PC-9 (cell line): ENCODE measurements around the gene ZCCHC13. TPM values are rescaled to one million over a fixed set of nuclear protein-coding genes. Genes with fewer than 3 reads are reported as not detected.
A peak's percentile ranks its signal among the peaks of the same experiment; 100 is the strongest.

ENCODE experiments used
- BruUV-seq: library from RNA; stranded (reverse); fragments of 400-500 nt; replicated peaks from 2 replicates; lab custom pipeline; 2021; lab: Mats Ljungman, UMichigan
- CTCF ChIA-PET: fragments of 300-600 bp; sonication (Branson Sonifier 250); formaldehyde crosslinking; loops from one replicate; lab custom pipeline; 2022; ENCODE audit warnings: antibody characterized with exemption; lab: Charles Lee
- POLR2A ChIA-PET: fragments of 300-600 bp; sonication (Branson Sonifier 250); formaldehyde crosslinking; loops from one replicate; lab custom pipeline; 2022; ENCODE audit warnings: antibody characterized with exemption; ENCODE audit not compliant: unreplicated experiment; lab: Charles Lee
- DNase-seq, 2 experiments: peaks; one replicate each; pipeline versions ENCODE4 v3.0.0 to v3.0.0-alpha.2; 2015 to 2022; ENCODE audit warnings: mixed read lengths in 1 of 2
- H2AFZ ChIP-seq: fragments of 200-600 bp; sonication (generic); 2 replicates; pipeline ENCODE4 v1.8.1; 2017; ENCODE audit warnings: antibody characterized with exemption
- H3F3A ChIP-seq: fragments of 200-600 bp; sonication (generic); 2 replicates; pipeline ENCODE4 v1.8.1; 2017; ENCODE audit warnings: antibody characterized with exemption, mild to moderate bottlenecking, low read depth; ENCODE audit not compliant: insufficient read depth
- H3K27ac ChIP-seq: fragments of 200-600 bp; sonication (generic); 2 replicates; pipeline ENCODE4 v1.6.1; 2016; ENCODE audit warnings: mixed run types
- H3K27me3 ChIP-seq: fragments of 200-600 bp; sonication (generic); 2 replicates; pipeline ENCODE4 v1.6.1; 2016; ENCODE audit warnings: low read depth, mixed run types; ENCODE audit not compliant: insufficient read depth
- H3K36me3 ChIP-seq: fragments of 200-600 bp; sonication (generic); 2 replicates; pipeline ENCODE4 v1.6.1; 2016; ENCODE audit warnings: low read depth, mixed run types
- H3K4me1 ChIP-seq: fragments of 200-600 bp; sonication (generic); replicated peaks from 2 replicates; pipeline ENCODE4 v1.6.1; 2016; ENCODE audit warnings: mixed run types; ENCODE audit not compliant: insufficient read depth
- H3K4me2 ChIP-seq: fragments of 200-600 bp; sonication (generic); 2 replicates; pipeline ENCODE4 v1.6.1; 2017; ENCODE audit warnings: mixed run types
- H3K4me3 ChIP-seq: fragments of 200-600 bp; sonication (generic); 2 replicates; pipeline ENCODE4 v1.6.1; 2016; ENCODE audit warnings: mixed run types
- H3K79me2 ChIP-seq: fragments of 200-600 bp; sonication (generic); 2 replicates; pipeline ENCODE4 v1.6.1; 2017; ENCODE audit warnings: low read depth, mixed run types
- H3K9me2 ChIP-seq: fragments of 200-600 bp; sonication (generic); 2 replicates; pipeline ENCODE4 v1.8.1; 2017; ENCODE audit warnings: mild to moderate bottlenecking; ENCODE audit not compliant: insufficient read depth
- H3K9me3 ChIP-seq: fragments of 200-600 bp; sonication (generic); 2 replicates; pipeline ENCODE4 v1.8.1; 2016; ENCODE audit warnings: low read depth; ENCODE audit not compliant: insufficient read depth
- H4K20me1 ChIP-seq: fragments of 200-600 bp; sonication (generic); 2 replicates; pipeline ENCODE4 v1.8.1; 2017; ENCODE audit not compliant: insufficient read depth
- EZH2 ChIP-seq: fragments of 200-600 bp; sonication (generic); IDR thresholded peaks from 2 replicates; pipeline ENCODE4 v1.8.0; 2017; ENCODE audit warnings: antibody characterized with exemption, low read depth
- intact Hi-C: fragments of 100-400 bp; cut with micrococcal nuclease; formaldehyde crosslinking; loops from one replicate; pipeline ENCODE4 v1.10.0; 2022; ENCODE audit not compliant: unreplicated experiment
- total RNA-seq: library from RNA; stranded (reverse); gene quantifications from 2 replicates; pipeline ENCODE4 v1.2.3, GENCODE V29; 2021
- TF ChIP-seq, protein P1 (sequence below): fragments of 200-600 bp; sonication (generic); conservative IDR thresholded peaks from 2 replicates; pipeline ENCODE4 v1.6.1; 2017; ENCODE audit warnings: mixed run types, antibody characterized with exemption, mild to moderate bottlenecking, moderate library complexity

ZCCHC13 gene
- total RNA-seq, 1 experiment from 2014 or later = not detected

DNA sequence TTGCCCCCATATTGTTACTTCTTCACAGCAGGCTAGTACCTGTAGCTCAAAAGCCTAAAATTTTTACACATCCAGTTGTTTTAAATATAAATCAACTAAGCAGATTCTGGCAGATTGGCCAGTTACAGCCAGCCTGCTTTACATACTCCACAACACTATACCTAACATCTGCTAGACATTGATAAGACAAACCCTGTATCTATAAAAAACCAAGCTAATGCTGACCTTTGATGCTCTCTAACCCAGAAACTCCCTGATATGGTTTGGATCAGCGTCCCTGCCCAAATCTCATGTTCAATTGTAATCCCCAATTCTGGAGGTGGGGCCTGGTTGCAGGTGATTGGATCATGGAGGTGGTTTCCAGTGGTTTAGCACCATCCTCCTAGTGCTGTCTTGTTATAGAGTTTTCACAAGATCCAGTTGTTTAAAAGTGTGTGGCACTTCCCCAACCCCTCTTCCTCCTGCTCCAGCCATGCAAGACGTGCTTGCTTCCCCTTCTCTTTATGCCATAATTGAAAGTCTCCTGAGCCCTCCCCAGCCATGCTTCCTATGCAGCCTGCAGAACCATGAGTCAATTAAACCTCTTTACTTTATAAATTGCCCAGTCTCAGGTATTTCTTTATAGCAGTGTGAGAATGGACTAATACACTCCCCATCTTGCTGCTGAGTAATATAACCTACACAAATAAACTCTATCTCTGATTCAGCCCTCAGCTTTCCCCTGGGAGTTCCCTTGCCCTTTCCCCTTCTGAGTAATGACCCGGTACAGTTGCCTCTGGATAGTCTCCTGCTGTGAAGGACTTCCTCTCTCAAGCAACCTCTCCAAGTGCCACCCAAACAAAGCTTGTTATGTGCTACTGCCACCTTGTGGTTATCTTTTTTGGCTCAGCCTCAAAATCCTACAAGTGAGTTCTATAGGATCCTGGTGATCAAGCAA is 39.6 kb downstream of the ZCCHC13 start:
- peak; percentile 62 to 94 for DNase-seq
- Histone ChIP-seq H3K4me1 (peaks cover 10% of the 10 kb centered on the region), H3K79me2 (no peaks in the 10 kb centered on the region), H3K36me3 (no peaks in the 10 kb centered on the region), H3F3A (peaks cover 4% of the 10 kb centered on the region), H2AFZ (no peak overlapping the region; the same call in 1 of the 2 replicates), H4K20me1 (no peaks in the 10 kb centered on the region), H3K4me2 (peak overlapping the region; percentile 49), H3K27ac (peak overlapping the region; percentile 60), H3K9me3 (no peaks in the 10 kb centered on the region), H3K4me3 (no peak overlapping the region), H3K9me2 (no peaks in the 10 kb centered on the region), H3K27me3 (no peaks in the 10 kb centered on the region)
- ChIA-PET POLR2A (interaction anchor here (0.7 kb wide), 1 partner anchor 386 kb away, joined by 8 read pairs; no protein-coding TSS in a partner anchor), CTCF (interaction anchor here (1.0 kb wide), 1 partner anchor 51 kb away, joined by 4 read pairs; no protein-coding TSS in a partner anchor)
- BruUV-seq = no TSS peak
- intact Hi-C loops = loop anchor here (1.0 to 2.0 kb wide), 2 partner anchors 211 to 328 kb away; no protein-coding TSS in a partner anchor
- no peak for TF ChIP-seq EZH2
- TF ChIP-seq, protein P1, sequence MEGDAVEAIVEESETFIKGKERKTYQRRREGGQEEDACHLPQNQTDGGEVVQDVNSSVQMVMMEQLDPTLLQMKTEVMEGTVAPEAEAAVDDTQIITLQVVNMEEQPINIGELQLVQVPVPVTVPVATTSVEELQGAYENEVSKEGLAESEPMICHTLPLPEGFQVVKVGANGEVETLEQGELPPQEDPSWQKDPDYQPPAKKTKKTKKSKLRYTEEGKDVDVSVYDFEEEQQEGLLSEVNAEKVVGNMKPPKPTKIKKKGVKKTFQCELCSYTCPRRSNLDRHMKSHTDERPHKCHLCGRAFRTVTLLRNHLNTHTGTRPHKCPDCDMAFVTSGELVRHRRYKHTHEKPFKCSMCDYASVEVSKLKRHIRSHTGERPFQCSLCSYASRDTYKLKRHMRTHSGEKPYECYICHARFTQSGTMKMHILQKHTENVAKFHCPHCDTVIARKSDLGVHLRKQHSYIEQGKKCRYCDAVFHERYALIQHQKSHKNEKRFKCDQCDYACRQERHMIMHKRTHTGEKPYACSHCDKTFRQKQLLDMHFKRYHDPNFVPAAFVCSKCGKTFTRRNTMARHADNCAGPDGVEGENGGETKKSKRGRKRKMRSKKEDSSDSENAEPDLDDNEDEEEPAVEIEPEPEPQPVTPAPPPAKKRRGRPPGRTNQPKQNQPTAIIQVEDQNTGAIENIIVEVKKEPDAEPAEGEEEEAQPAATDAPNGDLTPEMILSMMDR = peak; percentile 80

DNA sequence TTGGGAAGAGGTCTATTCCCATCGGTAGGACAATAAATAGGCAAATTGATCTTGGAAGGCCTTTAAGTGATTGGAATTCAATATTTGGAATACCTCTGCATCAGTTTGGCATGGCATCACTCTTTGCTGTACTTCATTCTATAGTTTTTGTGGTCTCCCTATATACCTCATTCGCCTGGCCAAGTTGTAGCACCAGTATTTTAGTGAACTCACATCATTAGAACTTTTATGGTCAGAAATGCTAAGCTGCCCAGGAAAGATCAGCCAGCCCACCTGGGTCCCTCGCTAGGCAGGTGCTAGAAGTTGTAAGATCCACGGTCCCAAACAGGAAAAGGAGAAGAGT is 40.3 kb downstream of the ZCCHC13 start:
- Histone ChIP-seq H3K4me1 (peaks cover 12% of the 10 kb centered on the region), H4K20me1 (no peaks in the 10 kb centered on the region), H3K9me3 (no peaks in the 10 kb centered on the region), H3K9me2 (no peaks in the 10 kb centered on the region), H3K27ac (no peak overlapping the region), H3K27me3 (no peaks in the 10 kb centered on the region), H2AFZ (no peak overlapping the region), H3K4me2 (no peak overlapping the region), H3K4me3 (no peak overlapping the region), H3F3A (peaks cover 4% of the 10 kb centered on the region), H3K79me2 (no peaks in the 10 kb centered on the region), H3K36me3 (no peaks in the 10 kb centered on the region)
- BruUV-seq = no TSS peak
- ChIA-PET CTCF (interaction anchor here (1.0 kb wide), 1 partner anchor 51 kb away, joined by 4 read pairs; no protein-coding TSS in a partner anchor), POLR2A (interaction anchor here (0.6 kb wide), 1 partner anchor 134 kb away, joined by 3 read pairs; no protein-coding TSS in a partner anchor)
- intact Hi-C loops = loop anchor here (1.0 to 2.0 kb wide), 2 partner anchors 211 to 329 kb away; no protein-coding TSS in a partner anchor
- TF ChIP-seq, protein P1 = peak; percentile 31; the same call in 1 of the 2 replicates
- no peak for TF ChIP-seq EZH2
- no peak for DNase-seq

DNA sequence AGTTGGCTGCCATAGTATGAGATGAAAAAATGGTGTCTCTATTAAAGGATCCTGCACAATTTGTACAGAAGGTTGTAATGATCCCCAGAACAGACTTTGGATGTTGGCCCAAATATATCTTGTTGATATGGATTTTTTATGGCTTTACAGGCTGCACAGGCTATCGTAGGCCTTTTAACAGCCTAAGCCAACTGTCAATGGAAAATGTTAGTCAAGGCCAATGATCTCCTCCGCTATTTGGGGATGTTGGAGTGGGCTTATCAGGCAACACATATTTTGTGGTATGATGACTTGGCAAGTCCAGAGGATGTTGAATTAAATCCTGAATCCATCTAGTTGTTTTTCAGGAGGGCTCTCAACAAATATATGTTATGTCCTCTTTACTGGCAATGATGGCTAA is 42.1 kb downstream of the ZCCHC13 start:
- H3K9me2 ChIP-seq = no peaks in the 10 kb centered on the region
- no peak overlapping the region for H2AFZ ChIP-seq
- no peak overlapping the region for H3K4me3 ChIP-seq
- no peaks in the 10 kb centered on the region for H3K79me2 ChIP-seq
- H3F3A ChIP-seq = peaks cover 9% of the 10 kb centered on the region
- no TSS peak for BruUV-seq
- no peaks in the 10 kb centered on the region for H3K9me3 ChIP-seq
- intact Hi-C loops = no loop called here
- no peak for DNase-seq
- ChIA-PET POLR2A (no interaction called here), CTCF (no interaction called here)
- peaks cover 21% of the 10 kb centered on the region for H3K4me1 ChIP-seq
- no peaks in the 10 kb centered on the region for H3K27me3 ChIP-seq
- no peak overlapping the region for H3K4me2 ChIP-seq
- no peaks in the 10 kb centered on the region for H3K36me3 ChIP-seq
- no peaks in the 10 kb centered on the region for H4K20me1 ChIP-seq
- no peak overlapping the region for H3K27ac ChIP-seq
- TF ChIP-seq, protein P1 = no peak
- TF ChIP-seq EZH2 = no peak
